Stomach (tissue), 4 donors: ENCODE results near the gene GAL3ST2.

Source experiments
- EP300 ChIP-seq: sonication (generic); formaldehyde crosslinking; IDR thresholded peaks from one replicate; pipeline ENCODE4 v1.6.1; 2017; ENCODE audit warnings: antibody characterized with exemption
- POLR2A ChIP-seq, 4 donors: fragments of 450-650 bp; IDR thresholded peaks; one replicate each; pipeline ENCODE4 v1.6.1; 2016; ENCODE audit warnings: antibody characterized with exemption in 4 of 4, control low read depth in 2 of 4, mild to moderate bottlenecking in 1 of 4, moderate library complexity in 1 of 4
- POLR2AphosphoS5 ChIP-seq, 3 donors: sonication (generic); formaldehyde crosslinking; IDR thresholded peaks; one replicate each; pipeline ENCODE4 v1.6.1; 2016; ENCODE audit warnings: antibody characterized with exemption in 3 of 3
- TF ChIP-seq, protein P1 (sequence below), 7 experiments: fragments of 450-650 bp in 4 of 7; fragments of 200-600 bp in 3 of 7; sonication (generic) in 3 of 7; IDR thresholded peaks; one replicate each; pipeline ENCODE4 v1.5.1; 2016 to 2019; ENCODE audit warnings: antibody characterized with exemption in 7 of 7, control low read depth in 2 of 7, mild to moderate bottlenecking in 1 of 7

DNA sequence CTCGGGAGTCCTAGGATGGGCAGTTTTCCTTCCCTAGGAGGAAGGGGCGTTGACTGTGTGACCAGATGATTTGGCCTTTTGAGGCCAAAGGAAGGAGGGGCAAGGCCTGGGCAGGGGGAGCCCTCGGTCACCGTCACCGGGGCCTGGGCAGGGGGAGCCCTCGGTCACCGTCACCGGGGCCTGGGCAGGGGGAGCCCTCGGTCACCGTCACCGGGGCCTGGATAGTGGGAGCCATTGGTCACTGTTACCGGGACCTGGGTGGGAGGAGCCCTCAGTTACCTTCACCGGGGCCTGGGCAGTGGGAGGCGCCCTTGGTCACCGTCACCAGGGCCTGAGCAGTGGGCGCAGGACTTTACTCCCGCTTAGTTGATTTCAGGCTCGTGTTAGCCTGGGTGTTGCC lies 24.8 kb upstream of the GAL3ST2 start:
- TF ChIP-seq POLR2AphosphoS5 (IDR thresholded peaks at IDR 0.05) (no peak), POLR2A (IDR thresholded peaks at IDR 0.05) (no peak), EP300 (no peak)
- TF ChIP-seq, protein P1, sequence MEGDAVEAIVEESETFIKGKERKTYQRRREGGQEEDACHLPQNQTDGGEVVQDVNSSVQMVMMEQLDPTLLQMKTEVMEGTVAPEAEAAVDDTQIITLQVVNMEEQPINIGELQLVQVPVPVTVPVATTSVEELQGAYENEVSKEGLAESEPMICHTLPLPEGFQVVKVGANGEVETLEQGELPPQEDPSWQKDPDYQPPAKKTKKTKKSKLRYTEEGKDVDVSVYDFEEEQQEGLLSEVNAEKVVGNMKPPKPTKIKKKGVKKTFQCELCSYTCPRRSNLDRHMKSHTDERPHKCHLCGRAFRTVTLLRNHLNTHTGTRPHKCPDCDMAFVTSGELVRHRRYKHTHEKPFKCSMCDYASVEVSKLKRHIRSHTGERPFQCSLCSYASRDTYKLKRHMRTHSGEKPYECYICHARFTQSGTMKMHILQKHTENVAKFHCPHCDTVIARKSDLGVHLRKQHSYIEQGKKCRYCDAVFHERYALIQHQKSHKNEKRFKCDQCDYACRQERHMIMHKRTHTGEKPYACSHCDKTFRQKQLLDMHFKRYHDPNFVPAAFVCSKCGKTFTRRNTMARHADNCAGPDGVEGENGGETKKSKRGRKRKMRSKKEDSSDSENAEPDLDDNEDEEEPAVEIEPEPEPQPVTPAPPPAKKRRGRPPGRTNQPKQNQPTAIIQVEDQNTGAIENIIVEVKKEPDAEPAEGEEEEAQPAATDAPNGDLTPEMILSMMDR (IDR thresholded peaks at IDR 0.05), result no peak
